Activated naive CD4-positive, alpha-beta T cell treated with anti-CD3 and anti-CD28 coated beads, Interleukin-2, amount 50 U/mL, for 24 hours (primary cell): ENCODE results near the gene KIFBP.

Experiments used
- H3K27ac Mint-ChIP-seq: one replicate; pipeline ENCODE4 v1.8.0; 2021; ENCODE audit warnings: mild to moderate bottlenecking, mixed read lengths
- H3K27me3 Mint-ChIP-seq: one replicate; pipeline ENCODE4 v1.8.0; 2021; ENCODE audit warnings: mixed read lengths
- H3K36me3 Mint-ChIP-seq: one replicate; pipeline ENCODE4 v1.8.0; 2021; ENCODE audit warnings: mixed read lengths
- H3K4me1 Mint-ChIP-seq: one replicate; pipeline ENCODE4 v1.8.0; 2021; ENCODE audit warnings: mixed read lengths
- H3K4me3 Mint-ChIP-seq: one replicate; pipeline ENCODE4 v1.8.0; 2021; ENCODE audit warnings: mild to moderate bottlenecking, mixed read lengths
- H3K9me3 Mint-ChIP-seq: one replicate; pipeline ENCODE4 v1.8.0; 2021; ENCODE audit warnings: mixed read lengths

KIFBP gene

GRCh38 chr10:69056129-69056528 lies 67.5 kb downstream of the KIFBP start:
- no peak overlapping the region for H3K4me3 Mint-ChIP-seq
- peaks cover 45% of the 10 kb centered on the region for H3K4me1 Mint-ChIP-seq

GRCh38 chr10:69056536-69057260 lies 68.1 kb downstream of the KIFBP start:
- Mint-ChIP-seq H3K27ac (peak overlapping the region; percentile 46), H3K4me1 (peaks cover 47% of the 10 kb centered on the region), H3K36me3 (no peaks in the 10 kb centered on the region), H3K9me3 (no peaks in the 10 kb centered on the region), H3K27me3 (no peaks in the 10 kb centered on the region), H3K4me3 (no peak overlapping the region)

More at GRCh38 chr10:69056129-69056528, 67.5 kb downstream of the KIFBP start:
- Mint-ChIP-seq H3K27ac (no peak overlapping the region), H3K27me3 (no peaks in the 10 kb centered on the region), H3K9me3 (no peaks in the 10 kb centered on the region), H3K36me3 (no peaks in the 10 kb centered on the region)

- Mint-ChIP-seq H3K4me1 (peaks cover 53% of the 10 kb centered on the region), H3K36me3 (no peaks in the 10 kb centered on the region), H3K4me3 (peak overlapping the region; percentile 50), H3K27me3 (no peaks in the 10 kb centered on the region), H3K9me3 (no peaks in the 10 kb centered on the region), H3K27ac (peak overlapping the region; percentile 46)
Measured at GRCh38 chr10:69057261-69057950, 68.8 kb downstream of the KIFBP start.

- Mint-ChIP-seq H3K4me1 (peaks cover 55% of the 10 kb centered on the region), H3K36me3 (no peaks in the 10 kb centered on the region), H3K4me3 (no peak overlapping the region), H3K27me3 (no peaks in the 10 kb centered on the region), H3K9me3 (no peaks in the 10 kb centered on the region), H3K27ac (peak overlapping the region; percentile 68)
Measured at GRCh38 chr10:69057951-69058297, 69.3 kb downstream of the KIFBP start.

GRCh38 chr10:69060127-69060798 lies 71.7 kb downstream of the KIFBP start:
- Mint-ChIP-seq H3K4me3 (no peak overlapping the region), H3K36me3 (no peaks in the 10 kb centered on the region), H3K4me1 (peaks cover 60% of the 10 kb centered on the region), H3K27ac (no peak overlapping the region), H3K27me3 (no peaks in the 10 kb centered on the region), H3K9me3 (no peaks in the 10 kb centered on the region)

GRCh38 chr10:69061305-69062161 lies 72.9 kb downstream of the KIFBP start:
- Mint-ChIP-seq H3K9me3 (peaks cover 4% of the 10 kb centered on the region), H3K36me3 (peaks cover 3% of the 10 kb centered on the region), H3K27me3 (no peaks in the 10 kb centered on the region), H3K4me3 (peak overlapping the region; percentile 81), H3K4me1 (peaks cover 60% of the 10 kb centered on the region), H3K27ac (peak overlapping the region; percentile 81)

GRCh38 chr10:69062901-69063300 lies 74.3 kb downstream of the KIFBP start:
- Mint-ChIP-seq H3K27me3 (no peaks in the 10 kb centered on the region), H3K9me3 (peaks cover 4% of the 10 kb centered on the region), H3K4me1 (peaks cover 46% of the 10 kb centered on the region), H3K27ac (no peak overlapping the region), H3K36me3 (peaks cover 3% of the 10 kb centered on the region), H3K4me3 (no peak overlapping the region)

GRCh38 chr10:69064762-69065328 lies 76.2 kb downstream of the KIFBP start:
- Mint-ChIP-seq H3K4me1 (peaks cover 40% of the 10 kb centered on the region), H3K27me3 (no peaks in the 10 kb centered on the region), H3K4me3 (no peak overlapping the region), H3K9me3 (peaks cover 4% of the 10 kb centered on the region), H3K36me3 (peaks cover 3% of the 10 kb centered on the region), H3K27ac (no peak overlapping the region)

- Mint-ChIP-seq H3K9me3 (peaks cover 4% of the 10 kb centered on the region), H3K36me3 (peaks cover 3% of the 10 kb centered on the region), H3K4me3 (peak overlapping the region; percentile 76), H3K27me3 (no peaks in the 10 kb centered on the region), H3K27ac (peak overlapping the region; percentile 98), H3K4me1 (peaks cover 40% of the 10 kb centered on the region)
Measured at GRCh38 chr10:69065406-69066361, 77.1 kb downstream of the KIFBP start.
